Astrocyte of the cerebellum (primary cell): ENCODE results near the gene PARD3B.

Experiments used
- DNase-seq: peaks from one replicate; pipeline ENCODE4 v3.0.0-alpha.2; 2011; ENCODE audit warnings: low read depth
- H3K4me3 ChIP-seq: 2 replicates; pipeline ENCODE4 v1.5.1; 2011; ENCODE audit warnings: mild to moderate bottlenecking, low read depth, low read length, moderate library complexity
- CTCF ChIP-seq: IDR thresholded peaks from 2 replicates; pipeline ENCODE4 v1.5.1; 2012; ENCODE audit warnings: low read length, low read depth, moderate library complexity, mild to moderate bottlenecking; ENCODE audit errors: missing control alignments
- in situ Hi-C: cut with HindIII; loops from 2 replicates; pipeline ENCODE4 v1.10.0; 2017; ENCODE audit warnings: low sequenced_read_pairs

The PARD3B gene

GRCh38 chr2:204570421-204570820, 25.1 kb downstream of the PARD3B start:
- no peak overlapping the region for H3K4me3 ChIP-seq
- TF ChIP-seq CTCF: no peak
- in situ Hi-C loops: no loop called here

GRCh38 chr2:204571041-204571440, 25.8 kb downstream of the PARD3B start:
- no peak overlapping the region for H3K4me3 ChIP-seq
- no peak for TF ChIP-seq CTCF
- no peak for DNase-seq
- in situ Hi-C loops: no loop called here

More at GRCh38 chr2:204570421-204570820, 25.1 kb downstream of the PARD3B start:
- no peak for DNase-seq

GRCh38 chr2:204571911-204572310, 26.6 kb downstream of the PARD3B start:
- in situ Hi-C loops: no loop called here
- no peak overlapping the region for H3K4me3 ChIP-seq
- no peak for DNase-seq
- no peak for TF ChIP-seq CTCF

GRCh38 chr2:204573221-204573620, 27.9 kb downstream of the PARD3B start:
- TF ChIP-seq CTCF: no peak
- in situ Hi-C loops: no loop called here
- H3K4me3 ChIP-seq: no peak overlapping the region
- DNase-seq: no peak

- no peak for DNase-seq
- no peak for TF ChIP-seq CTCF
- in situ Hi-C loops: no loop called here
- H3K4me3 ChIP-seq: no peak overlapping the region
These were observed 29.2 kb downstream of the PARD3B start for GRCh38 chr2:204574486-204574885.

- in situ Hi-C loops: no loop called here
- no peak for DNase-seq
- no peak overlapping the region for H3K4me3 ChIP-seq
- no peak for TF ChIP-seq CTCF
These were observed 30.2 kb downstream of the PARD3B start for GRCh38 chr2:204575463-204575862.

GRCh38 chr2:204576362-204576979, 31.2 kb downstream of the PARD3B start:
- no peak for TF ChIP-seq CTCF
- H3K4me3 ChIP-seq: no peak overlapping the region
- DNase-seq: no peak
- in situ Hi-C loops: no loop called here
